ENCODE data around the gene ACBD4.

ACBD4 gene

GRCh38 chr17:45104907-45105624, 30.4 kb upstream of the ACBD4 start:
- H3K27me3 ChIP-seq (ENCODE audit: insufficient read depth, low read depth, severe bottlenecking), result no peaks in the 10 kb centered on the region
- H3K9me3 ChIP-seq (ENCODE audit: severe bottlenecking), result no peaks in the 10 kb centered on the region
- H3K4me3 ChIP-seq (ENCODE audit: low read depth, low read length), result no peak overlapping the region
- H3K27ac ChIP-seq, result no peak overlapping the region
- peaks cover 85% of the 10 kb centered on the region for H3K36me3 ChIP-seq
- no peak for DNase-seq
- no peak for TF ChIP-seq CTCF (IDR thresholded peaks at IDR 0.05; ENCODE audit: low read depth, low read length)

GRCh38 chr17:45106096-45106495, 29.4 kb upstream of the ACBD4 start:
- no peak for DNase-seq
- peaks cover 80% of the 10 kb centered on the region for H3K36me3 ChIP-seq
- no peak for TF ChIP-seq CTCF (IDR thresholded peaks at IDR 0.05; ENCODE audit: low read depth, low read length)
- no peak overlapping the region for H3K4me3 ChIP-seq (ENCODE audit: low read depth, low read length)
- no peaks in the 10 kb centered on the region for H3K9me3 ChIP-seq (ENCODE audit: severe bottlenecking)
- H3K27ac ChIP-seq, result no peak overlapping the region
- no peaks in the 10 kb centered on the region for H3K27me3 ChIP-seq (ENCODE audit: insufficient read depth, low read depth, severe bottlenecking)

GRCh38 chr17:45106582-45106981, 28.9 kb upstream of the ACBD4 start:
- no peak overlapping the region for H3K27ac ChIP-seq
- H3K27me3 ChIP-seq (ENCODE audit: insufficient read depth, low read depth, severe bottlenecking), result no peaks in the 10 kb centered on the region
- TF ChIP-seq CTCF (IDR thresholded peaks at IDR 0.05; ENCODE audit: low read depth, low read length), result no peak
- no peaks in the 10 kb centered on the region for H3K9me3 ChIP-seq (ENCODE audit: severe bottlenecking)
- DNase-seq, result no peak
- no peak overlapping the region for H3K4me3 ChIP-seq (ENCODE audit: low read depth, low read length)
- H3K36me3 ChIP-seq, result peaks cover 79% of the 10 kb centered on the region

- no peak for DNase-seq
- no peak overlapping the region for H3K27ac ChIP-seq
- no peaks in the 10 kb centered on the region for H3K27me3 ChIP-seq (ENCODE audit: insufficient read depth, low read depth, severe bottlenecking)
- no peaks in the 10 kb centered on the region for H3K9me3 ChIP-seq (ENCODE audit: severe bottlenecking)
- no peak for TF ChIP-seq CTCF (IDR thresholded peaks at IDR 0.05; ENCODE audit: low read depth, low read length)
- peaks cover 70% of the 10 kb centered on the region for H3K36me3 ChIP-seq
- H3K4me3 ChIP-seq (ENCODE audit: low read depth, low read length), result no peak overlapping the region
Measured at GRCh38 chr17:45107293-45108010, 28.0 kb upstream of the ACBD4 start.

GRCh38 chr17:45108051-45108450, 27.4 kb upstream of the ACBD4 start:
- Histone ChIP-seq H3K9me3 (ENCODE audit: severe bottlenecking) (no peaks in the 10 kb centered on the region), H3K4me3 (ENCODE audit: low read depth, low read length) (no peak overlapping the region), H3K36me3 (peaks cover 64% of the 10 kb centered on the region), H3K27me3 (ENCODE audit: insufficient read depth, low read depth, severe bottlenecking) (no peaks in the 10 kb centered on the region), H3K27ac (no peak overlapping the region)
- no peak for DNase-seq
- no peak for TF ChIP-seq CTCF (IDR thresholded peaks at IDR 0.05; ENCODE audit: low read depth, low read length)

Data from WERI-Rb-1 (cell line).